ENCODE data around the gene DCAF8.
A peak's percentile ranks its signal among the peaks of the same experiment; 100 is the strongest.

Gene DCAF8

DNA sequence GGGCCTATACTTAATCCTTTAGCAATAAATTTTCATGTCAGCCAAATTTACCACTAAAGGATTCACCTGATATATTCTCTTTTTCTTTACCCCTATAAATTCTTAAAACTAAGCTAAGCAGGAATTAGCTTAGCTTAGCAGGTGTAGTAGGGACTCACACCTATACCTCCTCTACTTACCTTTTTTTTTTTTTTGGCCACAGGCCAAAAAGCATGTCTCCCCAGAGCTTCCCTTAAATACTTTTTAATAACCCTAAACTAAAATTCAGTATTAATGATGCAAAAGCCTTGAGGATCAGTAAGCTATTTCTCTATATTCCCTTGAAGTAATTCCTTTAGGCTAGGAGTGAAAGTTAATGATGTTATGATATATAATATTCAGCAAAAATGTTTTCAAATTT lies 33.9 kb downstream of the DCAF8 start:
- in situ Hi-C loops (cut with MboI; ENCODE audit: low sequenced_read_pairs): loop anchor here (25.0 kb wide), 1 partner anchor 291 kb away; the partner anchor contains the start of genes IGSF9 and TAGLN2
- no peaks in the 10 kb centered on the region for H3K27me3 ChIP-seq (ENCODE audit: low read depth)
- no peaks in the 10 kb centered on the region for H3K9me3 ChIP-seq
- no peak overlapping the region for H3K4me3 ChIP-seq
- no peaks in the 10 kb centered on the region for H3K4me1 ChIP-seq
- peaks cover 78% of the 10 kb centered on the region for H3K36me3 ChIP-seq (replicated peaks)
- DNase-seq (ENCODE audit: low spot score in 2 of 2): no peak

DNA sequence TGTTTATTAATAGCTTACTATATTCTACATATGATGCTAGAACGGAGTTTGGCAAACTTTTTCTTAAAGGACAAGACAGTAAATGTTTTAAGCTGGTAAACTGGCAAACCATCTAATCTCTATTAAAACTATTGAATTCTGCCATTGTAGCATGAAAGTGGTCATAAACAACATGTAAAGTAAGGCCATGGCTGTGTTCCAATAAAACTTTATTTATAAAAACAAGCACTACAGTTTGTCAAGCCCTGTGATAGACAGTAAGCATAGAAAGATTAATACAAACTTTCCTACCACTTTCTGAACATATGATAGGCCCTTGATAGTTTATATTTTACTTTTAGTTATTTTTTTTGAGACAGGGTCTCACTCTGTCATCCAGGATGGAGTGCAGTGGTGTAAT lies 34.8 kb downstream of the DCAF8 start:
- peaks cover 80% of the 10 kb centered on the region for H3K36me3 ChIP-seq (replicated peaks)
- no peaks in the 10 kb centered on the region for H3K9me3 ChIP-seq
- H3K27me3 ChIP-seq (ENCODE audit: low read depth): no peaks in the 10 kb centered on the region
- no peaks in the 10 kb centered on the region for H3K4me1 ChIP-seq
- H3K4me3 ChIP-seq: no peak overlapping the region
- in situ Hi-C loops (cut with MboI; ENCODE audit: low sequenced_read_pairs): loop anchor here (25.0 kb wide), 1 partner anchor 290 kb away; the partner anchor contains the start of genes IGSF9 and TAGLN2
- DNase-seq (ENCODE audit: low spot score in 2 of 2): no peak

DNA sequence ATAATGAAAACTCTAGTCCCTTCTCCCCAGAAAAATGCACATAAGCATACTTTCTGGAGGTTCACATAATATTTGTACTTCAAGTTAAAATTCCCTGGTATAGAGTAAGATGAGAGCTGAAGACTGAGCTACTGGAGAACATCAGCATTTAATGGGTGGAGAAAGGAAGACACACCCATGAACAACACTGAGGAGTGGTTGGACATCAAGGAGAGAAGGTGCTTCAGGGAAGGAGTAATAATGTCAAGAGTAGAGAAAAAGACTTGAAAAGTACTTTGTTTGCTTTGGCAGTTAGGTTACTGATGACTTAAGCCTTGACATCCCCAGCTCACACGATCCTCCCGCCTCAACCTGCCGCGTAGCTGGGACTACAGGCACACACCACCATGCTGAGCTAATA lies 35.3 kb downstream of the DCAF8 start:
- DNase-seq (ENCODE audit: low spot score in 2 of 2): no peak
- Histone ChIP-seq H3K27me3 (ENCODE audit: low read depth) (no peaks in the 10 kb centered on the region), H3K4me3 (no peak overlapping the region), H3K4me1 (no peaks in the 10 kb centered on the region), H3K9me3 (no peaks in the 10 kb centered on the region), H3K36me3 (replicated peaks) (peaks cover 85% of the 10 kb centered on the region)
- in situ Hi-C loops (cut with MboI; ENCODE audit: low sequenced_read_pairs): loop anchor here (25.0 kb wide), 1 partner anchor 290 kb away; the partner anchor contains the start of genes IGSF9 and TAGLN2

DNA sequence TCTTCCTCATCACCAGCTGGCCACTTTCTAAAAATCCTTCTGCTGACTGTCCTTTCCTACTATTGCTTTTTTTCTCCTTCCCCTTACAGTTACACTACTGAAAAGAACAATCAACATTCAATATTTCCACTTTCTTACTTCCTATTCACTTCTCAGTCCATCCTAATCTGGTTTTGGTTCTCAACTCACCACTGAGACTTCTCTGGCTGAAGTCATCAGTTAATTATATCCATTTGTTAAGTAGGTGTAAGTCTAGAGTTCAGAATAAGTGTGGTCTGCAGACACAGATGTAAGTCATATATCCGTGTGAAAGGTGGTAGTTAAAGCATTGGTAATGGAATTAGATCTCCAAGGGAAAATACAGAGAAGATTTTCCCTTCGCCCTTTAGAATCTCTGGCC lies 35.7 kb downstream of the DCAF8 start:
- peaks cover 83% of the 10 kb centered on the region for H3K36me3 ChIP-seq (replicated peaks)
- in situ Hi-C loops (cut with MboI; ENCODE audit: low sequenced_read_pairs): loop anchor here (25.0 kb wide), 1 partner anchor 289 kb away; the partner anchor contains the start of genes IGSF9 and TAGLN2
- no peak for DNase-seq (ENCODE audit: low spot score in 2 of 2)
- H3K4me1 ChIP-seq: no peaks in the 10 kb centered on the region
- no peak overlapping the region for H3K4me3 ChIP-seq
- H3K27me3 ChIP-seq (ENCODE audit: low read depth): no peaks in the 10 kb centered on the region
- no peaks in the 10 kb centered on the region for H3K9me3 ChIP-seq

DNA sequence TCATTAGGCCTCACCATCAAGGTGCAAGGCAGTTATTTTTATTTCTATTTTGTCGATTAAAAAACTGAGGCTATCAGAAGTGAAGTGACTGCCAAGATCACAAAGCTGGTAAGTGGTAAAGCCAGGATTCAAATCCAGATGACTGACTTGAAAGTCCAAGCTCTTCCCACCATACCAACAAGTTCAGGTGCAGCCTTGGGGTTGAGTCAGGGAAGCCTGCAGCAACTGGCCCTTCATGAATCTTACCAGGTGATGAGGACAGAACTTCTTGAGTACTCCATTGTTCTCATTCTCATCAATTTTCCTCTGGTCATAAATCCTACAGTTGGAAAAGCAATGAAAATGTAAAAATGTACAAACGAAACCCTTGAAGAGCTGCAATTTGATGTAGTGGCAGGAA lies 37.0 kb downstream of the DCAF8 start:
- no peaks in the 10 kb centered on the region for H3K9me3 ChIP-seq
- no peak overlapping the region for H3K4me3 ChIP-seq
- in situ Hi-C loops (cut with MboI; ENCODE audit: low sequenced_read_pairs): loop anchor here (25.0 kb wide), 1 partner anchor 288 kb away; the partner anchor contains the start of genes IGSF9 and TAGLN2
- no peaks in the 10 kb centered on the region for H3K27me3 ChIP-seq (ENCODE audit: low read depth)
- peaks cover 76% of the 10 kb centered on the region for H3K36me3 ChIP-seq (replicated peaks)
- H3K4me1 ChIP-seq: no peaks in the 10 kb centered on the region
- DNase-seq (ENCODE audit: low spot score in 2 of 2): no peak

DNA sequence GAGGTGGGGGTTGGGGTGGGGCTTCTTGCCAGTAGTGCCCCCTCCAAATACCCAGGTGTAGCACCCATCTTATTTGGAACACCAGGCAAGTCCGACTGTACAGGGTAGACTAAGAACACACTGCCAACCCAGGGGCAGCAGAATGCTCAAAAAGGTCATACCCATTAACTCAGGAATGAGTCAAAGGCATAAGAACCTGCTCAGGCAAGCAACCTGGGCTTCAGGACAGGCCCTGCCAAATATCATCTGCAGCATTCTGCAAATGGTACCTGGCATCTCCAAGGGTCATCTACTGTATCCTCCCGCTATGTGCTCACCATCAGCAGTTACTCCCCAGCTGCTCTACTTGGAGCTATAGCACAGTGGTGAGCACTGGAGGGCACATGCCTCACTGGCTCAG lies 37.7 kb downstream of the DCAF8 start:
- in situ Hi-C loops (cut with MboI; ENCODE audit: low sequenced_read_pairs): loop anchor here (25.0 kb wide), 1 partner anchor 287 kb away; the partner anchor contains the start of genes IGSF9 and TAGLN2
- no peak for DNase-seq (ENCODE audit: low spot score in 2 of 2)
- no peaks in the 10 kb centered on the region for H3K4me1 ChIP-seq
- H3K27me3 ChIP-seq (ENCODE audit: low read depth): no peaks in the 10 kb centered on the region
- H3K4me3 ChIP-seq: no peak overlapping the region
- peaks cover 80% of the 10 kb centered on the region for H3K36me3 ChIP-seq (replicated peaks)
- H3K9me3 ChIP-seq: no peaks in the 10 kb centered on the region

DNA sequence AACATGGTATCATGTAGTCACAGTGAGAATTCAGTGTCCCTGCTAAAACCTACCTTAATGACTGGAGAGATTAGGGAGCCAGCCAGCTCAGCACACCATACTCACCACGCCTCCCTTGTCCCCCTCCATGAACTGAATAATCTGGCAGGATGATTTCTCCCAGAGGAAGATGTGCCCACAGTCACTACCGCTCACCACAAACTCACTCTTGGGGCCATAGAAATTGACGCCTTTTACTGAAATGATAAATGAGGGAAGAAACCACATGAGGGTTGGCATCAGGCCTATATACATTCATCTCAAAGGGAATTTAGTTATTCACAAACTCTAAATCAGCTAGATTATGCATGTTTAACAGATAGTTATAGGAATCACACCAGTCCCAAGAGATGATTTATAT lies 39.8 kb downstream of the DCAF8 start:
- Histone ChIP-seq H3K27me3 (ENCODE audit: low read depth) (no peaks in the 10 kb centered on the region), H3K36me3 (replicated peaks) (peaks cover 81% of the 10 kb centered on the region)

DNA sequence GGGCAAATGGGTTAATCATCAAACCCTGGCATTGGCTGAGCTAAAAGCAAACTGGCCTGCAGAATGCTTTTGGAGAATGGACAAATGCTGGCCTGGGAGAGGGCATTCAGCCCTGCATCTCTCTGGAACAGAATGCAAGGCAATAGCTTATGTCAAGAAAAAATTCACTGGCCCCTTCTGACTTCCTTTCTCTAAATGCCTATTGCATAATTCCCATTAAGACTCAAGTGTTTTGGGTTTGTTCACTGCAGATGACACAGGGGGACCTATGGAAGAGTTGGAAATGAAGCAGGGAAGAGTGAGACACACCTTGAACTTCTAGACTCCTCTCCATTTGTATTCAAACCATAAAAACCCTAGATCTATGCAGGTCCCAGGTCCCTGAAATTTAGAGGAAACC lies 41.3 kb downstream of the DCAF8 start:
- Histone ChIP-seq H3K36me3 (replicated peaks) (peaks cover 81% of the 10 kb centered on the region), H3K27me3 (ENCODE audit: low read depth) (no peaks in the 10 kb centered on the region), H3K4me3 (no peak overlapping the region), H3K4me1 (no peaks in the 10 kb centered on the region), H3K9me3 (no peaks in the 10 kb centered on the region)
- DNase-seq (ENCODE audit: low spot score in 2 of 2): no peak
- in situ Hi-C loops (cut with MboI; ENCODE audit: low sequenced_read_pairs): no loop called here

More for the DNA sequence above, 39.8 kb downstream of the DCAF8 start:
- no peak overlapping the region for H3K4me3 ChIP-seq
- DNase-seq (ENCODE audit: low spot score in 2 of 2): no peak
- no peaks in the 10 kb centered on the region for H3K9me3 ChIP-seq
- no peaks in the 10 kb centered on the region for H3K4me1 ChIP-seq
- in situ Hi-C loops (cut with MboI; ENCODE audit: low sequenced_read_pairs): no loop called here

DNA sequence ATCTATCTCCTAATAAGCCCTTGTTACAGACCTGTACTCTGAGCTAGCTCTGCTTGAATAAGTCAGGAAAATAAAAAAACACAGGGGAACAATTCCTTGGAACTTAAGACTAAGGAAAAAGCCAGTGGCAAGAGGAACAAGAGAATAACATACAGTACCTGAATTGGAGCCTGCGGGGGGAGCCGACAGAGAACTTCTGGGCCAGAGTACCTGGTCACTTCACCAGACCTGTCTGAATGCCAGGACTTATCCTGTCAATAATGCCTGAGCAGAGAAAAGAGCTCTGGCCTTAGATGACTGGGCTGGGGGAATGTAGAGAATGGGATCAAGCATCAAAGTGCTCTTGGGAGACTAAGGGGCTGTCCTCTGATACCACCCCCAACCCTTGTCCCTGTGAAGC lies 42.0 kb downstream of the DCAF8 start:
- in situ Hi-C loops (cut with MboI; ENCODE audit: low sequenced_read_pairs): no loop called here
- no peaks in the 10 kb centered on the region for H3K9me3 ChIP-seq
- DNase-seq (ENCODE audit: low spot score in 2 of 2): no peak
- no peaks in the 10 kb centered on the region for H3K27me3 ChIP-seq (ENCODE audit: low read depth)
- peaks cover 79% of the 10 kb centered on the region for H3K36me3 ChIP-seq (replicated peaks)
- H3K4me1 ChIP-seq: no peaks in the 10 kb centered on the region
- no peak overlapping the region for H3K4me3 ChIP-seq

DNA sequence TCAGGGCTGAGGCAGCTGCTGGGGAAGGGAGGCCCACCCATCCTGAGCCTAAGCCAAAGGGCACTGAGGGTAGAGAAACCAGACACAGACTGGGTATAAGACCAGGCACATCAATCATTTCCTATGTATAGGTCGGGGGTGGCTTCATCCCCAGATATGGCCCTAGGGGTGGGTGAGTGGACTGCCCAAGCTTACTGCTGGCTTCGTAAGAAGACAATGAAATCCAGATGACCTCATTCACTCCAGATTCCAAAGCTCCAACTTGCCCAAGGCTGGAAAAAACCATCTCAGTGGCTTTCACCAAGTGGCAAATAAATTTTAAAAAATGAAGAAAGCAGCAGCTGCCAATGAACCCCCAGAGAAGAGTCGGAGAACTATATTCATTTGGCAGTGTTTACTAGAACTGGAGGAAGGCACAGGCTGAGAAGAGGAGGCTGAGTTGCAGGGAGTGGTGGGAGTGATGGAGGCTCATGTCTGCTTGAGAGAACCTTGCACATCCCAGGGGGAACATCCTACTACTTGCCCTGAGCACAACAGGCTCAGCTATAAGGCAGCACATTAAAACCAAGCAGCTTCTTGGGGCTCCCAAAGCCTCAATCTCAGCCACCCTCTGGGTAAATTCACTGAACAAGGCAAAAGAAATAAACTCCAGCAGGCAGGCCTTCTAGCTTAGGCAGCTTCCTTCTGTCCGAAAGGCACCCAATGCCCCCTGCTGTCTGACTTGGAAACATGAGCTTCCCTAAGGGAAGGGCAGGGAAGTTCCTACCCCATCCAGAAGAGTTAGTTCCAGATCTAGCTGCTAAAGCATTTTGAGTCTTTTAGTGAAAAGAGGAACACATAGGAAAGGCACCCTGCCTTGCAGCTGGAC lies 43.1 kb downstream of the DCAF8 start:
- peak in 1 of 2 experiments; percentile 37 for DNase-seq (ENCODE audit: low spot score in 2 of 2)
- H3K36me3 ChIP-seq (replicated peaks): peaks cover 79% of the 10 kb centered on the region
- in situ Hi-C loops (cut with MboI; ENCODE audit: low sequenced_read_pairs): no loop called here
- no peaks in the 10 kb centered on the region for H3K9me3 ChIP-seq
- no peaks in the 10 kb centered on the region for H3K4me1 ChIP-seq
- H3K4me3 ChIP-seq: no peak overlapping the region
- H3K27me3 ChIP-seq (ENCODE audit: low read depth): no peaks in the 10 kb centered on the region

DNA sequence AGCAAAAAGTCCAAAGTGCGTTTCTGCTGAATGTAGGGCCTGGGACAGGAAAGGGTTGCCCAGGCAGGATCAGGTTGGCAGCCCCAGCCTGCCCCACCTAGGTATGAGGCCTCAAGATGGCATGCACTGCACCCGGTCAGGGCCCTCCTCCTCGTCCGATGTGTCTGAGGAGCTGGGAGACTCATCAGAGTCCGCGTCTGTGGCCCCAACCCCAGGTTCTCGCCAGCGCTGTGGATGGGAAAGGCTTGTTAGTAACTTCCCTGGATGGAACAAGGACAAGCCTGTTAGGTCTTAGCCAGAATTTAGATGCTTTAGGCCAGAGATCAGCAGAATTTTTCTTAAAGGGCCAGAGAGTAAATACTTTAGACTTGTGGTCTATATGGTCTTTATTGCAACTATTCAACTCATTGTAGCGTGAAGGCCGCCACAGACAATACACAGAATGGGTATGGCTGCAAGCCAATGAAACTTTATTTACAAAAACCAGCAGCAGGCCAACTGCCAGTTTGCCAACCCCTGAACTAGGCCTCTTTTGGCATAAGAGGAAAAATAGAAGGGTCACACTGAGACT lies 44.8 kb downstream of the DCAF8 start:
- no peaks in the 10 kb centered on the region for H3K27me3 ChIP-seq (ENCODE audit: low read depth)
- H3K4me3 ChIP-seq: no peak overlapping the region
- H3K9me3 ChIP-seq: no peaks in the 10 kb centered on the region
- in situ Hi-C loops (cut with MboI; ENCODE audit: low sequenced_read_pairs): no loop called here
- DNase-seq (ENCODE audit: low spot score in 2 of 2): no peak
- no peaks in the 10 kb centered on the region for H3K4me1 ChIP-seq
- H3K36me3 ChIP-seq (replicated peaks): peaks cover 76% of the 10 kb centered on the region

DNA sequence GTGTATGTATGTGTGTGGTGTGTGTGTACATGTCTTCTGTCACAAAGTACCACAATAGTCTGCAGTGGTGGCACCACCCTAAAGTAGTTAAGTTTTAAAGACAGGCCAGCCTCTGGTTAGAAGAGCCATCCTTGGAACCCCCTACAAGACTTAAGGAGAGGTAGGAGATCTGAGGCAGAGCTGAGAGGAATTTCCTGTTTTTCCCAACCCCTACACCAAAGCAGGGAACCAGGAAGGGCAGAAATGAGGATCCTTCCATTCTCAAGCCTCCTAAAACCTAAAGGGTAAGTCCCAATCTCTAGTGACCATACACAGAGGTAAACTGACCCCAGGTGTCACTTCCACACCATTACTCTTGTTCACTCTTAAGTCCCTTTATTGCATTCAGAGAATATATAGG lies 46.0 kb downstream of the DCAF8 start:
- no peaks in the 10 kb centered on the region for H3K4me1 ChIP-seq
- H3K36me3 ChIP-seq (replicated peaks): peaks cover 83% of the 10 kb centered on the region
- no peak overlapping the region for H3K4me3 ChIP-seq
- H3K9me3 ChIP-seq: no peaks in the 10 kb centered on the region
- no peaks in the 10 kb centered on the region for H3K27me3 ChIP-seq (ENCODE audit: low read depth)
- in situ Hi-C loops (cut with MboI; ENCODE audit: low sequenced_read_pairs): no loop called here
- DNase-seq (ENCODE audit: low spot score in 2 of 2): no peak

DNA sequence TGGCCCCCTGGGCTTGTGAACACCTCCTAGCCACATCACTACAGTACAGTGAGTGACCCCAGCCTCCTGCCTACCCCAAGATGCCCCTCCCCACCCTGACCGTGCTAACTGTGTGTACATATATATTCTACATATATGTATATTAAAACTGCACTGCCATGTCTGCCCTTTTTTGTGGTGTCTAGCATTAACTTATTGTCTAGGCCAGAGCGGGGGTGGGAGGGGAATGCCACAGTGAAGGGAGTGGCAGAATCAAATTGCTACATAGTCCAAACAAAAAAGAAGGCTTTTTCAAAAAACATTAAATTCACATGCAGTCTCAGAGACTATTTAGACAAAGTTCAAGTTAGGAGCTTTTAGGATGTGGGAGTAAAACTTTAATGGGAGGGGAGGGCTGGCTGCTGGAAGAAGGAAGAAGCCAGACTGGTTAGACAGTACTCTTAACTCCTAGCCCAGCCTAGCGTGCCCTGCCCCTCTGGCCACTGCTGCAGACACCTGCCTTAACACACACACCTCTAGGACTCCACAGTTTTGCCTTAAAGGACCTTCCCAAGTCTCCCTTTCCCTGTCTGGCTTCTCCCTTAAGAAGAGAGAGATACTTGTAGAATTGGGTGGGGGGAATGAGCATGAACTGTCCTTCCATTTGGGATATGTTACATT lies 47.7 kb downstream of the DCAF8 start:
- H3K36me3 ChIP-seq (replicated peaks): peaks cover 88% of the 10 kb centered on the region
- H3K9me3 ChIP-seq: no peaks in the 10 kb centered on the region
- DNase-seq (ENCODE audit: low spot score in 2 of 2): no peak
- no peaks in the 10 kb centered on the region for H3K4me1 ChIP-seq
- in situ Hi-C loops (cut with MboI; ENCODE audit: low sequenced_read_pairs): no loop called here
- H3K27me3 ChIP-seq (ENCODE audit: low read depth): no peaks in the 10 kb centered on the region
- no peak overlapping the region for H3K4me3 ChIP-seq

All from HAP-1 (cell line).